DOHH2 (cell line): Measurements from ENCODE around the gene ARFGEF3.

Experiments used
- H3F3A ChIP-seq: fragments of 200-600 bp; sonication (generic), shearing (Covaris generic); 2 replicates; pipeline ENCODE4 v1.6.0; 2016; ENCODE audit warnings: antibody characterized with exemption, mild to moderate bottlenecking; ENCODE audit not compliant: control insufficient read depth, insufficient read depth
- H3K27ac ChIP-seq: fragments of 200-600 bp; sonication (generic); 2 replicates; pipeline ENCODE4 v1.5.1; 2014; ENCODE audit warnings: low read depth, mild to moderate bottlenecking, low read length, moderate library complexity
- H3K27me3 ChIP-seq: fragments of 200-600 bp; sonication (generic); 2 replicates; pipeline ENCODE4 v1.6.1; 2014; ENCODE audit warnings: mild to moderate bottlenecking, low read length, mixed read lengths; ENCODE audit not compliant: control insufficient read depth
- H3K36me3 ChIP-seq: fragments of 200-600 bp; sonication (generic); 2 replicates; pipeline ENCODE4 v1.6.1; 2014; ENCODE audit warnings: mild to moderate bottlenecking, low read length, moderate library complexity, mixed read lengths; ENCODE audit not compliant: control insufficient read depth
- H3K4me1 ChIP-seq: fragments of 200-600 bp; sonication (generic); 2 replicates; pipeline ENCODE4 v1.6.1; 2014; ENCODE audit warnings: mild to moderate bottlenecking, low read length, mixed read lengths; ENCODE audit not compliant: control insufficient read depth
- H3K4me2 ChIP-seq: fragments of 200-600 bp; sonication (generic); 2 replicates; pipeline ENCODE4 v1.6.0; 2014; ENCODE audit warnings: mild to moderate bottlenecking, low read length, moderate library complexity
- H3K4me3 ChIP-seq: fragments of 200-600 bp; sonication (generic); 2 replicates; pipeline ENCODE4 v1.5.1; 2014; ENCODE audit warnings: mild to moderate bottlenecking, low read length, mixed read lengths
- H3K79me2 ChIP-seq: fragments of 200-600 bp; sonication (generic); 2 replicates; pipeline ENCODE4 v1.6.1; 2014; ENCODE audit warnings: mild to moderate bottlenecking, low read length, mixed read lengths; ENCODE audit not compliant: control insufficient read depth
- H3K9me2 ChIP-seq: fragments of 200-600 bp; sonication (generic); replicated peaks from 2 replicates; pipeline ENCODE4 v1.6.1; 2014; ENCODE audit warnings: mild to moderate bottlenecking, low read length, mixed read lengths; ENCODE audit not compliant: control insufficient read depth
- H3K9me3 ChIP-seq: fragments of 200-600 bp; sonication (generic); 2 replicates; pipeline ENCODE4 v1.6.1; 2014; ENCODE audit warnings: antibody characterized with exemption, low read length, mixed read lengths; ENCODE audit not compliant: control insufficient read depth, insufficient read depth
- H4K20me1 ChIP-seq: fragments of 200-600 bp; sonication (generic); 2 replicates; pipeline ENCODE4 v1.6.0; 2014; ENCODE audit warnings: low read depth, mild to moderate bottlenecking, antibody characterized with exemption, low read length, moderate library complexity; ENCODE audit not compliant: control insufficient read depth, insufficient read depth
- CTCF ChIP-seq: fragments of 200-600 bp; sonication (generic); IDR thresholded peaks from one replicate; pipeline ENCODE4 v1.5.1; 2014; ENCODE audit warnings: antibody characterized with exemption, mild to moderate bottlenecking, low read depth, low read length; ENCODE audit not compliant: poor library complexity, severe bottlenecking
- EZH2phosphoT487 ChIP-seq: fragments of 200-600 bp; sonication (generic); IDR thresholded peaks from 2 replicates; pipeline ENCODE4 v1.6.1; 2017; ENCODE audit warnings: borderline replicate concordance, mild to moderate bottlenecking, antibody characterized with exemption, low read length, moderate library complexity, mixed read lengths

Gene ARFGEF3

GRCh38 chr6:138231381-138231886, 69.7 kb downstream of the ARFGEF3 start:
- H3K79me2 ChIP-seq, result no peaks in the 10 kb centered on the region
- H3F3A ChIP-seq, result no peaks in the 10 kb centered on the region
- H3K4me2 ChIP-seq, result no peak overlapping the region
- no peaks in the 10 kb centered on the region for H3K9me3 ChIP-seq
- no peaks in the 10 kb centered on the region for H3K9me2 ChIP-seq
- H3K27ac ChIP-seq, result no peak overlapping the region
- H3K27me3 ChIP-seq, result no peaks in the 10 kb centered on the region
- H3K36me3 ChIP-seq, result no peaks in the 10 kb centered on the region
- no peak for TF ChIP-seq CTCF
- TF ChIP-seq EZH2phosphoT487, result no peak
- H4K20me1 ChIP-seq, result no peaks in the 10 kb centered on the region
- H3K4me3 ChIP-seq, result no peak overlapping the region
- peaks cover 7% of the 10 kb centered on the region for H3K4me1 ChIP-seq

- H3K4me1 ChIP-seq, result peaks cover 7% of the 10 kb centered on the region
- H3F3A ChIP-seq, result no peaks in the 10 kb centered on the region
- TF ChIP-seq EZH2phosphoT487 (no peak), CTCF (no peak)
- H3K9me3 ChIP-seq, result no peaks in the 10 kb centered on the region
- no peaks in the 10 kb centered on the region for H3K79me2 ChIP-seq
- no peaks in the 10 kb centered on the region for H3K9me2 ChIP-seq
- H4K20me1 ChIP-seq, result no peaks in the 10 kb centered on the region
- H3K4me2 ChIP-seq, result no peak overlapping the region
- H3K27me3 ChIP-seq, result no peaks in the 10 kb centered on the region
- H3K36me3 ChIP-seq, result no peaks in the 10 kb centered on the region
- no peak overlapping the region for H3K4me3 ChIP-seq
- H3K27ac ChIP-seq, result no peak overlapping the region
Observed at GRCh38 chr6:138234363-138234762, 72.6 kb downstream of the ARFGEF3 start.

GRCh38 chr6:138235205-138235604, 73.5 kb downstream of the ARFGEF3 start:
- Histone ChIP-seq H3K9me2 (no peaks in the 10 kb centered on the region), H3K9me3 (no peaks in the 10 kb centered on the region), H3K4me3 (no peak overlapping the region), H3K27me3 (no peaks in the 10 kb centered on the region), H3K79me2 (no peaks in the 10 kb centered on the region), H3K36me3 (no peaks in the 10 kb centered on the region), H3F3A (no peaks in the 10 kb centered on the region), H3K4me2 (no peak overlapping the region), H3K27ac (no peak overlapping the region), H4K20me1 (no peaks in the 10 kb centered on the region), H3K4me1 (peaks cover 7% of the 10 kb centered on the region)
- no peak for TF ChIP-seq EZH2phosphoT487
- TF ChIP-seq CTCF, result no peak
